Fibroblast of lung (primary cell): ENCODE results near the gene GDAP2. TPM values are rescaled to one million over a fixed set of nuclear protein-coding genes. Genes with fewer than 3 reads are reported as not detected.
"Not testable (repeated sequence)": the region's sequence is repeated elsewhere in the genome, so short reads cannot be mapped to it uniquely, and the experiment has no call there.

Experiments used
- DNase-seq, 2 donors: peaks; one replicate each; pipeline versions ENCODE4 v3.0.0 to v3.0.0-alpha.2; 2010; ENCODE audit warnings: low read depth in 2 of 2
- H2AFZ ChIP-seq: 2 replicates; pipeline ENCODE4 v1.5.1; 2012; ENCODE audit warnings: low read length, control low read depth, inconsistent platforms
- H3K27ac ChIP-seq: 2 replicates; pipeline ENCODE4 v1.5.1; 2011; ENCODE audit warnings: low read length, control low read depth; ENCODE audit not compliant: insufficient read depth
- H3K27me3 ChIP-seq: 2 replicates; pipeline ENCODE4 v1.5.1; 2011; ENCODE audit warnings: mild to moderate bottlenecking, low read length; ENCODE audit not compliant: control insufficient read depth, insufficient read depth
- H3K36me3 ChIP-seq: 2 replicates; pipeline ENCODE4 v1.5.1; 2011; ENCODE audit warnings: low read length; ENCODE audit not compliant: control insufficient read depth, insufficient read depth
- H3K4me1 ChIP-seq: 2 replicates; pipeline ENCODE4 v1.5.1; 2011; ENCODE audit warnings: low read length; ENCODE audit not compliant: control insufficient read depth, insufficient read depth; ENCODE audit errors: extremely low read depth
- H3K4me2 ChIP-seq: 2 replicates; pipeline ENCODE4 v1.5.1; 2011; ENCODE audit warnings: low read length, control low read depth; ENCODE audit not compliant: insufficient read depth; ENCODE audit errors: extremely low read depth
- H3K4me3 ChIP-seq, 4 experiments: fragments of 200-600 bp in 1 of 4; sonication (generic) in 1 of 4; replicated peaks in 1 of 4; 2 replicates each; pipeline ENCODE4 v1.5.1; 2011 to 2016; ENCODE audit warnings: low read length in 4 of 4, low read depth in 3 of 4, mild to moderate bottlenecking in 3 of 4, control low read depth in 2 of 4, inconsistent platforms in 1 of 4, mixed read lengths in 1 of 4; ENCODE audit not compliant: insufficient read depth in 1 of 4; ENCODE audit errors: control extremely low read depth in 1 of 4
- H3K79me2 ChIP-seq: 2 replicates; pipeline ENCODE4 v1.5.1; 2012; ENCODE audit warnings: mild to moderate bottlenecking, low read length, inconsistent platforms; ENCODE audit not compliant: control insufficient read depth, insufficient read depth
- H3K9ac ChIP-seq: 2 replicates; pipeline ENCODE4 v1.5.1; 2011; ENCODE audit warnings: mild to moderate bottlenecking, low read length, control low read depth; ENCODE audit not compliant: insufficient read depth
- H3K9me3 ChIP-seq: 2 replicates; pipeline ENCODE4 v1.5.1; 2012; ENCODE audit warnings: low read depth, low read length; ENCODE audit not compliant: control insufficient read depth, insufficient read depth
- H4K20me1 ChIP-seq: 2 replicates; pipeline ENCODE4 v1.5.1; 2011; ENCODE audit warnings: low read length; ENCODE audit not compliant: control insufficient read depth, insufficient read depth; ENCODE audit errors: extremely low read depth
- CTCF ChIP-seq, 2 donors: IDR thresholded peaks in 1 of 2; conservative IDR thresholded peaks in 1 of 2; 1 replicate in 1 of 2; 2 replicates in 1 of 2; pipeline ENCODE4 v1.5.1; 2011 to 2012; ENCODE audit warnings: low read length in 2 of 2, control low read depth in 1 of 2, inconsistent platforms in 1 of 2, low read depth in 1 of 2, mild to moderate bottlenecking in 1 of 2
- EZH2 ChIP-seq: IDR thresholded peaks from 2 replicates; pipeline ENCODE4 v1.5.1; 2012; ENCODE audit warnings: low read length, control low read depth, mild to moderate bottlenecking; ENCODE audit errors: missing control alignments
- polyA plus RNA-seq, 2 donors: library from polyadenylated mRNA; depleted of rRNA in 1 of 2; stranded (reverse) in 1 of 2; unstranded in 1 of 2; fragments of >200 nt; gene quantifications; 2 replicates each; pipeline ENCODE4 v1.2.1, GENCODE V29; 2011 to 2012; ENCODE audit warnings: missing spikeins in 1 of 2
- total RNA-seq: library from RNA; depleted of rRNA; stranded (reverse); fragments of >200 nt; gene quantifications from 2 replicates; pipeline ENCODE4 v1.2.1, GENCODE V29; 2014

GDAP2 gene
- total and polyA plus RNA-seq, 2 donors (not counting 1 experiment from before 2014, with no cell fraction given) = 16.2 to 29.7 TPM

GRCh38 chr1:117928881-117929342, 509 bp downstream of the GDAP2 start:
- Histone ChIP-seq H3K27ac (peak overlapping the region; percentile 81), H3K9ac (peak overlapping the region; percentile 70), H4K20me1 (no peaks in the 10 kb centered on the region), H3K36me3 (peaks cover 2% of the 10 kb centered on the region), H2AFZ (peak overlapping the region; percentile 96), H3K79me2 (peaks cover 66% of the 10 kb centered on the region), H3K4me1 (no peaks in the 10 kb centered on the region), H3K4me2 (peak overlapping the region; percentile 73), H3K27me3 (no peaks in the 10 kb centered on the region), H3K9me3 (no peaks in the 10 kb centered on the region), H3K4me3 (peak overlapping the region; percentile 84 to 94 (median 90))
- DNase-seq = peak; percentile 61
- peak in 1 of 2 donors; percentile 45 for TF ChIP-seq CTCF (conservative IDR thresholded peaks at IDR 0.05 in 1 of 2, IDR thresholded peaks at IDR 0.05 in 1 of 2; ENCODE audit: low read depth in 1 of 2, low read length in 2 of 2)
- no peak for TF ChIP-seq EZH2

GRCh38 chr1:117925981-117926380, 3.4 kb downstream of the GDAP2 start:
- peaks cover 44% of the 10 kb centered on the region for H3K79me2 ChIP-seq
- H3K4me2 ChIP-seq = no peak overlapping the region
- H3K36me3 ChIP-seq = no peaks in the 10 kb centered on the region
- H2AFZ ChIP-seq = no peak overlapping the region
- no peaks in the 10 kb centered on the region for H3K4me1 ChIP-seq
- H3K9me3 ChIP-seq = no peaks in the 10 kb centered on the region
- H3K9ac ChIP-seq = no peak overlapping the region
- no peak for DNase-seq
- no peak overlapping the region for H3K4me3 ChIP-seq
- H3K27ac ChIP-seq = no peak overlapping the region
- no peaks in the 10 kb centered on the region for H3K27me3 ChIP-seq
- H4K20me1 ChIP-seq = no peaks in the 10 kb centered on the region
- TF ChIP-seq EZH2 (no peak), CTCF (conservative IDR thresholded peaks at IDR 0.05 in 1 of 2, IDR thresholded peaks at IDR 0.05 in 1 of 2; ENCODE audit: low read depth in 1 of 2, low read length in 2 of 2) (no peak)

- H3K36me3 ChIP-seq, DNase-seq, H3K9me3 ChIP-seq, H3K27ac ChIP-seq, H3K27me3 ChIP-seq, H3K4me1 ChIP-seq, H3K4me3 ChIP-seq, H3K9ac ChIP-seq, H3K4me2 ChIP-seq, H2AFZ ChIP-seq, H4K20me1 ChIP-seq: not testable (repeated sequence)
- H3K79me2 ChIP-seq = peaks cover 20% of the 10 kb centered on the region
Measured at GRCh38 chr1:117922717-117923116, 6.7 kb downstream of the GDAP2 start.
